AG04450 (cell line): ENCODE measurements around the gene OTOGL. TPM values are rescaled to one million over a fixed set of nuclear protein-coding genes. Genes with fewer than 3 reads are reported as not detected.
"Not testable (repeated sequence)": the region's sequence is repeated elsewhere in the genome, so short reads cannot be mapped to it uniquely, and the experiment has no call there.

Experiments
- CTCF ChIA-PET: fragments of 300-600, 350-600 bp; formaldehyde crosslinking; extraction: SDS; loops from one replicate; lab custom pipeline; 2022; ENCODE audit warnings: antibody characterized with exemption, inconsistent platforms; lab: Charles Lee
- POLR2A ChIA-PET: fragments of 350-600 bp; formaldehyde crosslinking; extraction: SDS; loops from one replicate; lab custom pipeline; 2021; ENCODE audit warnings: antibody characterized with exemption, inconsistent platforms; lab: Yijun Ruan, JAX
- DNase-seq: peaks from one replicate; pipeline ENCODE4 v3.0.0-alpha.2; 2011; ENCODE audit warnings: low read depth, low spot score
- H3K27ac ChIP-seq: one replicate; pipeline ENCODE4 v1.5.1; 2012; ENCODE audit warnings: low read depth, low read length, control low read depth
- H3K27me3 ChIP-seq: one replicate; pipeline ENCODE4 v1.6.0; 2012; ENCODE audit warnings: low read length; ENCODE audit not compliant: control insufficient read depth, insufficient read depth
- H3K4me3 ChIP-seq: 2 replicates; pipeline ENCODE4 v1.5.1; 2011; ENCODE audit warnings: mild to moderate bottlenecking, low read depth, low read length, control low read depth
- H3K9me3 ChIP-seq: 2 replicates; pipeline ENCODE4 v1.5.1; 2012; ENCODE audit warnings: low read length; ENCODE audit not compliant: control insufficient read depth, insufficient read depth
- CTCF ChIP-seq: IDR thresholded peaks from 2 replicates; pipeline ENCODE4 v1.5.1; 2011; ENCODE audit warnings: low read depth, low read length, control low read depth, inconsistent platforms
- polyA plus RNA-seq: library from polyadenylated mRNA; depleted of rRNA; stranded (reverse); fragments of >200 nt; gene quantifications from 2 replicates; pipeline ENCODE4 v1.2.3, GENCODE V29; 2011

Gene OTOGL
- polyA plus RNA-seq, 1 experiment = 0.07 TPM

GRCh38 chr12:80242321-80242720, 143.0 kb downstream of the OTOGL start:
- CTCF ChIA-PET = no interaction called here

GRCh38 chr12:80249581-80249980, 150.2 kb downstream of the OTOGL start:
- H3K27ac ChIP-seq, H3K9me3 ChIP-seq, CTCF ChIA-PET, H3K27me3 ChIP-seq, H3K4me3 ChIP-seq, DNase-seq, POLR2A ChIA-PET: not testable (repeated sequence)

More at GRCh38 chr12:80242321-80242720, 143.0 kb downstream of the OTOGL start:
- Histone ChIP-seq H3K9me3 (no peaks in the 10 kb centered on the region), H3K4me3 (no peak overlapping the region), H3K27me3 (no peaks in the 10 kb centered on the region), H3K27ac (no peak overlapping the region)
- no peak for DNase-seq
- no peak for TF ChIP-seq CTCF
- POLR2A ChIA-PET = no interaction called here

- Histone ChIP-seq H3K9me3 (no peaks in the 10 kb centered on the region), H3K27me3 (no peaks in the 10 kb centered on the region), H3K4me3 (no peak overlapping the region), H3K27ac (no peak overlapping the region)
- ChIA-PET CTCF (interaction anchor here (4.9 kb wide), 1 partner anchor 12 kb away, joined by 45 read pairs; no protein-coding TSS in a partner anchor), POLR2A (no interaction called here)
- DNase-seq = no peak
- no peak for TF ChIP-seq CTCF
Measured at GRCh38 chr12:80257920-80258319, 158.6 kb downstream of the OTOGL start.

GRCh38 chr12:80260269-80260668, 160.9 kb downstream of the OTOGL start:
- CTCF ChIA-PET = interaction anchor here (4.9 kb wide), 1 partner anchor 10 kb away, joined by 45 read pairs; no protein-coding TSS in a partner anchor
- POLR2A ChIA-PET = no interaction called here
- Histone ChIP-seq H3K27ac (no peak overlapping the region), H3K9me3 (no peaks in the 10 kb centered on the region), H3K4me3 (no peak overlapping the region), H3K27me3 (no peaks in the 10 kb centered on the region)
- TF ChIP-seq CTCF = no peak
- no peak for DNase-seq

GRCh38 chr12:80261403-80261802, 162.1 kb downstream of the OTOGL start:
- DNase-seq = no peak
- Histone ChIP-seq H3K27me3 (no peaks in the 10 kb centered on the region), H3K4me3 (no peak overlapping the region), H3K9me3 (no peaks in the 10 kb centered on the region), H3K27ac (no peak overlapping the region)
- no peak for TF ChIP-seq CTCF
- CTCF ChIA-PET = interaction anchor here (4.9 kb wide), 1 partner anchor 9 kb away, joined by 45 read pairs; no protein-coding TSS in a partner anchor
- POLR2A ChIA-PET = no interaction called here
